Activated CD4-positive, alpha-beta T cell treated with anti-CD3 and anti-CD28 coated beads, Interleukin-2, Interleukin-4, amounts not matched to agents 100 ng/mL and 50 ng/mL, durations not matched to agents 16 hours and 8 hours (primary cell): ENCODE measurements around the gene RRAS2.
"Not testable (repeated sequence)": the region's sequence is repeated elsewhere in the genome, so short reads cannot be mapped to it uniquely, and the experiment has no call there.

Experiments
- DNase-seq: peaks from one replicate; pipeline ENCODE4 v3.0.0-alpha.2; 2020; ENCODE audit warnings: low spot score

Gene RRAS2

GRCh38 chr11:14358729-14359439 is at the start of gene RRAS2:
Gene RRAS2, minus strand, starts transcription at chr11:14359183. Its CDS starts 313 bp downstream, at chr11:14358870.
- peak; percentile 82 for DNase-seq

GRCh38 chr11:14408612-14409011 is 49.6 kb upstream of the RRAS2 start:
- DNase-seq: no peak

- not testable (repeated sequence) for DNase-seq
Observed at GRCh38 chr11:14406116-14406515, 47.1 kb upstream of the RRAS2 start.

- not testable (repeated sequence) for DNase-seq
Observed at GRCh38 chr11:14403528-14403927, 44.5 kb upstream of the RRAS2 start.

- DNase-seq: no peak
Observed at GRCh38 chr11:14399087-14399486, 40.1 kb upstream of the RRAS2 start.

- no peak for DNase-seq
Observed at GRCh38 chr11:14396273-14396672, 37.3 kb upstream of the RRAS2 start.

GRCh38 chr11:14393889-14394288 is 34.9 kb upstream of the RRAS2 start:
- DNase-seq: no peak

GRCh38 chr11:14393129-14393528 is 34.1 kb upstream of the RRAS2 start:
- no peak for DNase-seq

- DNase-seq: no peak
Observed at GRCh38 chr11:14390669-14391068, 31.7 kb upstream of the RRAS2 start.

GRCh38 chr11:14388352-14388751 is 29.4 kb upstream of the RRAS2 start:
- DNase-seq: no peak

- no peak for DNase-seq
Observed at GRCh38 chr11:14386895-14387480, 28.0 kb upstream of the RRAS2 start.

- DNase-seq: no peak
Observed at GRCh38 chr11:14386081-14386480, 27.1 kb upstream of the RRAS2 start.

- DNase-seq: no peak
Observed at GRCh38 chr11:14384338-14384737, 25.4 kb upstream of the RRAS2 start.

GRCh38 chr11:14381968-14382367 is 23.0 kb upstream of the RRAS2 start:
- no peak for DNase-seq

GRCh38 chr11:14380947-14381561 is 22.1 kb upstream of the RRAS2 start:
- peak; percentile 43 for DNase-seq

GRCh38 chr11:14380125-14380936 is 21.3 kb upstream of the RRAS2 start:
- DNase-seq: no peak

GRCh38 chr11:14378171-14378570 is 19.2 kb upstream of the RRAS2 start:
- DNase-seq: no peak

GRCh38 chr11:14376920-14377319 is 17.9 kb upstream of the RRAS2 start:
- DNase-seq: no peak

GRCh38 chr11:14374922-14375830 is 16.2 kb upstream of the RRAS2 start:
- DNase-seq: peak; percentile 56

- no peak for DNase-seq
Observed at GRCh38 chr11:14373941-14374646, 15.1 kb upstream of the RRAS2 start.

GRCh38 chr11:14372011-14372410 is 13.0 kb upstream of the RRAS2 start:
- DNase-seq: no peak
